A673 (cell line): ENCODE results near the gene EPHA5. TPM values are rescaled to one million over a fixed set of nuclear protein-coding genes. Genes with fewer than 3 reads are reported as not detected.

Experiments
- BruUV-seq: library from RNA; stranded (reverse); fragments of 400-500 nt; replicated peaks from 2 replicates; lab custom pipeline; 2021; lab: Mats Ljungman, UMichigan
- CTCF ChIA-PET: fragments of 300-600 bp; sonication (Branson Sonifier 250); formaldehyde crosslinking; loops from one replicate; lab custom pipeline; 2022; ENCODE audit warnings: antibody characterized with exemption; lab: Charles Lee
- POLR2A ChIA-PET: fragments of 300-600 bp; sonication (Branson Sonifier 250); formaldehyde crosslinking; loops from one replicate; lab custom pipeline; 2022; ENCODE audit warnings: antibody characterized with exemption; ENCODE audit not compliant: low non-redundant PET; lab: Charles Lee
- DNase-seq: peaks from one replicate; pipeline ENCODE4 v3.0.0-alpha.2; 2015; ENCODE audit warnings: low spot score
- H3K27ac ChIP-seq: fragments of 200-600 bp; sonication (generic); 2 replicates; pipeline ENCODE4 v1.5.1; 2016; ENCODE audit warnings: mixed run types, low read depth, mild to moderate bottlenecking, mixed read lengths, antibody characterized with exemption, low read length; ENCODE audit not compliant: poor library complexity, severe bottlenecking
- H3K27me3 ChIP-seq: fragments of 200-600 bp; sonication (generic); replicated peaks from 2 replicates; pipeline ENCODE4 v1.6.1; 2017; ENCODE audit warnings: mixed run types, low read depth, mild to moderate bottlenecking, mixed read lengths, antibody characterized with exemption, low read length; ENCODE audit not compliant: insufficient read depth, poor library complexity
- H3K36me3 ChIP-seq: fragments of 200-600 bp; sonication (generic); 2 replicates; pipeline ENCODE4 v1.6.1; 2016; ENCODE audit warnings: mixed run types, mild to moderate bottlenecking, mixed read lengths, antibody characterized with exemption, low read length; ENCODE audit not compliant: insufficient read depth, poor library complexity, severe bottlenecking
- H3K4me1 ChIP-seq: fragments of 200-600 bp; sonication (generic); 2 replicates; pipeline ENCODE4 v1.6.1; 2017; ENCODE audit warnings: mixed run types, mild to moderate bottlenecking, mixed read lengths, antibody characterized with exemption, low read length; ENCODE audit not compliant: insufficient read depth, poor library complexity, severe bottlenecking
- H3K4me3 ChIP-seq: fragments of 200-600 bp; sonication (generic); 2 replicates; pipeline ENCODE4 v1.5.1; 2016; ENCODE audit warnings: low read depth, mixed run types, mild to moderate bottlenecking, mixed read lengths, low read length; ENCODE audit not compliant: poor library complexity, severe bottlenecking
- H3K9me3 ChIP-seq: fragments of 200-600 bp; sonication (generic); 2 replicates; pipeline ENCODE4 v1.6.1; 2016; ENCODE audit warnings: mixed run types, low read depth, mild to moderate bottlenecking, mixed read lengths, antibody characterized with exemption, low read length; ENCODE audit not compliant: poor library complexity, severe bottlenecking
- EZH2 ChIP-seq: fragments of 200-600 bp; sonication (generic); IDR thresholded peaks from 2 replicates; pipeline ENCODE4 v1.6.1; 2017; ENCODE audit warnings: borderline replicate concordance, low read depth, mild to moderate bottlenecking, mixed read lengths, antibody characterized with exemption, low read length; ENCODE audit not compliant: poor library complexity, severe bottlenecking
- intact Hi-C: fragments of 100-400 bp; cut with micrococcal nuclease; formaldehyde crosslinking; loops from one replicate; pipeline ENCODE4 v1.10.0; 2022; ENCODE audit not compliant: unreplicated experiment
- total RNA-seq: library from RNA; stranded (reverse); gene quantifications from 2 replicates; pipeline ENCODE4 v1.2.3, GENCODE V29; 2021
- TF ChIP-seq, protein P1 (sequence below): fragments of 300-800, 200-600 bp; sonication (generic); conservative IDR thresholded peaks from 2 replicates; pipeline ENCODE4 v1.5.1; 2017; ENCODE audit warnings: low read depth, mild to moderate bottlenecking, antibody characterized with exemption, low read length, moderate library complexity, mixed read lengths

The EPHA5 gene
- total RNA-seq, 1 experiment from 2014 or later: 6.0 TPM

DNA sequence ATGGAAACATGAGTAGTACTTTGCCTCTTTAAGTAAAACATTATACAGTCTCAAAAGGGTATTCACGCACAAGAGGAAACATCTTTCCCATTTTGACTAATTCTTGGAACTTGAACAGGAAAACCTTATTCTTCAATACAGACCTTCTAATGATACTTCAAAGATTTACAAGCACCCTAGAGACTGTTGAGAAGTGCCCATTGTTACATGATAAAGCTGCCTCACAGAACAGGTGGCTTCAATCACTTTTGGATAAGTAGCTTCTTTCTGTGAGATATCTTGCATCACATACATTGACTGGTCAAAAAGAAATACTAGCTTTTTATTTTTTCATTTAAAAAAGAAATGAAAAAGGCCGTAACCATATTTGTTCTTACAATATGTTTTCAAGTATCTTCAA, 219.4 kb downstream of the EPHA5 start:
- POLR2A ChIA-PET: no interaction called here
- BruUV-seq: no TSS peak
- CTCF ChIA-PET: no interaction called here
- H3K4me1 ChIP-seq: peaks cover 3% of the 10 kb centered on the region
- no peak overlapping the region for H3K27ac ChIP-seq
- no peak for TF ChIP-seq EZH2
- TF ChIP-seq, protein P1, sequence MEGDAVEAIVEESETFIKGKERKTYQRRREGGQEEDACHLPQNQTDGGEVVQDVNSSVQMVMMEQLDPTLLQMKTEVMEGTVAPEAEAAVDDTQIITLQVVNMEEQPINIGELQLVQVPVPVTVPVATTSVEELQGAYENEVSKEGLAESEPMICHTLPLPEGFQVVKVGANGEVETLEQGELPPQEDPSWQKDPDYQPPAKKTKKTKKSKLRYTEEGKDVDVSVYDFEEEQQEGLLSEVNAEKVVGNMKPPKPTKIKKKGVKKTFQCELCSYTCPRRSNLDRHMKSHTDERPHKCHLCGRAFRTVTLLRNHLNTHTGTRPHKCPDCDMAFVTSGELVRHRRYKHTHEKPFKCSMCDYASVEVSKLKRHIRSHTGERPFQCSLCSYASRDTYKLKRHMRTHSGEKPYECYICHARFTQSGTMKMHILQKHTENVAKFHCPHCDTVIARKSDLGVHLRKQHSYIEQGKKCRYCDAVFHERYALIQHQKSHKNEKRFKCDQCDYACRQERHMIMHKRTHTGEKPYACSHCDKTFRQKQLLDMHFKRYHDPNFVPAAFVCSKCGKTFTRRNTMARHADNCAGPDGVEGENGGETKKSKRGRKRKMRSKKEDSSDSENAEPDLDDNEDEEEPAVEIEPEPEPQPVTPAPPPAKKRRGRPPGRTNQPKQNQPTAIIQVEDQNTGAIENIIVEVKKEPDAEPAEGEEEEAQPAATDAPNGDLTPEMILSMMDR: no peak
- intact Hi-C loops: no loop called here
- no peak overlapping the region for H3K4me3 ChIP-seq
- H3K27me3 ChIP-seq: no peaks in the 10 kb centered on the region
- no peaks in the 10 kb centered on the region for H3K36me3 ChIP-seq
- H3K9me3 ChIP-seq: no peaks in the 10 kb centered on the region
- DNase-seq: peak; percentile 62

DNA sequence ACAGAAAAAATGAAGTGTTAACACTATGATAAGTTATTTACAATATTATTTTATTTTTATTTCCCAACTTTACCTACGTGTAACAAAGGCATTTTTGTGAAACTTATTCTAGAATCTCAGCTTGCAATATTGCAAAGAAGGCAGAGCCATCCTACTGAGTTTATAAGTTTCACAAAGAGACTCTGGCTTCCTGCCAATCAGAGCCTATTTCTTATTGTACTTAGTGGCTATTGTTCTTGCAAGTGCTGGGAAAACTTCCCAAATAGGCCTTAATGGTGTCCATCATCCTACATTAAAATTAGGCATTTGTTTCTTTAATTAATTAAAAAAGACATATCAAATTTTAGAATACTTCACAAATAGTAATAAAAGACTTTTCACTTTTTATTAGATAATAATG, 233.2 kb downstream of the EPHA5 start:
- intact Hi-C loops: no loop called here

DNA sequence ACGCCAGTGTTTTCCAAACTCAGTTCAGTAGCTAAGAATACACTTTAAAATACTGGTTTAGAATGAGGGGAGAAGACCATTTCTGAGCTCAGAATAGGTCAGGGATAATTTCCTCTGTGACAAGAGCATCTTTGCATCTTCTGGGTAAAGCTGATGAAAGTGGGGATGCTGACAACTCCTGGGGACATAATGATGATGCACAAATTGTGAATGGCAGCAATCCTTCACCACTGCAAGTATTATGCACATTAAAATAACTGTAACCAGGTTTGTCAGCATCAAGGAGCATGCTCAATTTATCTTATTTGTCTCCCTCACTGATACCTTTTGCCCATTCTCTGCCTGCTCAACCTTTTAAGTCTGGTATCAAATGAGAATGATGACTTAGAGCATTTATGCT, 248.2 kb downstream of the EPHA5 start:
- no peaks in the 10 kb centered on the region for H3K4me1 ChIP-seq
- TF ChIP-seq, protein P1: no peak
- no peak for TF ChIP-seq EZH2
- no peak for DNase-seq
- ChIA-PET POLR2A (no interaction called here), CTCF (no interaction called here)
- no peaks in the 10 kb centered on the region for H3K27me3 ChIP-seq
- H3K9me3 ChIP-seq: no peaks in the 10 kb centered on the region
- no TSS peak for BruUV-seq
- H3K36me3 ChIP-seq: no peaks in the 10 kb centered on the region
- intact Hi-C loops: no loop called here
- no peak overlapping the region for H3K27ac ChIP-seq
- H3K4me3 ChIP-seq: no peak overlapping the region

More for the DNA sequence above, 233.2 kb downstream of the EPHA5 start:
- peaks cover 4% of the 10 kb centered on the region for H3K4me1 ChIP-seq
- no TSS peak for BruUV-seq
- H3K4me3 ChIP-seq: no peak overlapping the region
- CTCF ChIA-PET: no interaction called here
- H3K36me3 ChIP-seq: no peaks in the 10 kb centered on the region
- DNase-seq: peak; percentile 25
- no peaks in the 10 kb centered on the region for H3K27me3 ChIP-seq
- no peak overlapping the region for H3K27ac ChIP-seq
- POLR2A ChIA-PET: no interaction called here
- TF ChIP-seq EZH2: no peak
- TF ChIP-seq, protein P1: no peak
- no peaks in the 10 kb centered on the region for H3K9me3 ChIP-seq
